OCI-LY1 (cell line): ENCODE measurements around the gene ASTN1.

Experiments
- CTCF ChIP-seq: fragments of 200-600 bp; sonication (generic), shearing (Covaris generic); IDR thresholded peaks from 2 replicates; pipeline ENCODE4 v1.5.1; 2017; ENCODE audit warnings: mild to moderate bottlenecking, antibody characterized with exemption, low read length, moderate library complexity, mixed read lengths
- EZH2 ChIP-seq: fragments of 200-600 bp; sonication (generic), shearing (Covaris generic); IDR thresholded peaks from 2 replicates; pipeline ENCODE4 v1.8.0; 2017; ENCODE audit warnings: borderline replicate concordance, mixed run types, mild to moderate bottlenecking, antibody characterized with exemption, low read length, moderate library complexity, mixed read lengths

GRCh38 chr1:176876966-176877515 is 287.5 kb downstream of the ASTN1 start:
- TF ChIP-seq CTCF = no peak
- TF ChIP-seq EZH2 = no peak
